Measurements from ENCODE around the gene ARTN.
A peak's percentile ranks its signal among the peaks of the same experiment; 100 is the strongest.

The ARTN gene

GRCh38 chr1:43925846-43926245 lies 7.8 kb upstream of the ARTN start:
- DNase-seq = no peak

DNA sequence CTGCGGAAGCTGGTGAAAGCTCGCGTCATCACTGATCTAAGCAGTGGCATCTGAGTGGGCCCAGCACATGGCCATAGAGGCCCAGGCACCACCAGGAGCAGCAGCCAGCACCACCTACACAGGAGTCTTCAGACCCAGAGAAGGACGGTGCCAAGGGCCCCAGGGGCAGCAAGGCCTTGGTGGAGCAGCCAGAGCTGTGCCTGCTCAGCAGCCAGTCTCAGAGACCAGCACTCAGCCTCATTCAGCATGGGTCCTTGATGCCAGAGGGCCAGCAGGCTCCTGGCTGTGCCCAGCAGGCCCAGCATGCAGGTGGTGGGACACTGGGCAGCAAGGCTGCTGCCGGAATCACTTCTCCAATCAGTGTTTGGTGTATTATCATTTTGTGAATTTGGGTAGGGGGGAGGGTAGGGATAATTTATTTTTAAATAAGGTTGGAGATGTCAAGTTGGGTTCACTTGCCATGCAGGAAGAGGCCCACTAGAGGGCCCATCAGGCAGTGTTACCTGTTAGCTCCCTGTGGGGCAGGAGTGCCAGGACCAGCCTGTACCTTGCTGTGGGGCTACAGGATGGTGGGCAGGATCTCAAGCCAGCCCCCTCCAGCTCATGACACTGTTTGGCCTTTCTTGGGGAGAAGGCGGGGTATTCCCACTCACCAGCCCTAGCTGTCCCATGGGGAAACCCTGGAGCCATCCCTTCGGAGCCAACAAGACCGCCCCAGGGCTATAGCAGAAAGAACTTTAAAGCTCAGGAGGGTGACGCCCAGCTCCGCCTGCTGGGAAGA lies 3.2 kb upstream of the ARTN start:
- DNase-seq = no peak

GRCh38 chr1:43930949-43931275 lies 2.7 kb upstream of the ARTN start:
- no peak for DNase-seq

DNA sequence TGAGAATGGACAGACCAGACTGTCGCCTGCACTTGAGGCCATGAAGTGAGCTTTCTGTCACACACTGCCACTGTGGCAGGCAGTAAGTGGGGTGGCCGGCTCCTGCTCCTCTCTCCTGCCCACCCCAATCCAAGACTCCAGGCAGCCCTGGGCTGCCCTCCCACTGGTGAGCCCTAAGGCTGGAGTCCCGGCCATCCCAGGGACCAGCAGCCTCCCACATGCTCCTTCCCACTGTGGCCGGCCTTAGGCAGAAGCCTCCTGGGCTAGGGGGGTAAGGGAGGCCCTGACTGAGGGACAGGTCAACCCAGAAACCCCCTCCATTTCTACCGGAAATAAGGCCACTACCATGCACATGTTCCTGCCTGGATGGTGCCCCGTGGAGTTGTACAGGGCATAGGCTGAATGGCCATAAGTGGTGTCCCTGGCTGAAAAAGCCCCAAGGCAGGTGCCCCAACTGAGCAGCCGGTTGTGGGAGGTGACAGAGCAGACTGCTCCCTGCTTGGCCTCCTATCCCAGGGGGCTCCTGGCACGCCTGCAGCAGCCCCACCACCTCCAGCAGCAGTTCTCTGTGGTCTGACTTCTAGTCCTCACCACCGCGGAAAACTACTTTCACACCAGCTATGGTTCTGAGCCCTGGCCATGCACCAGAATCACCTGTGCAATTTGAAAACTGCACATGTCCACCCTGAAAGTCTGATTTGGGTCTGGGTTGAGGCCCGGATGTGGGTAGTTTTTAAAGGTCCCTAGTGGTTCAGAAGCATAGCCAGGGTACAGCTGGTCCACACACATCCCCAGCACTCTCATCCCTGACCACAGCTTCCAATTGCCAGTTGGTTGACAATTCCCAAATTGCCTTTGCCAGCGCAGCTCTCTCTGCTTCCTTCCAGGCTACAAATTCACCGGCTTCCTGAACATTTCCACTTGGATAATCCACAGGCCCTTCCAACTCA lies 1.6 kb upstream of the ARTN start:
- no peak for DNase-seq

GRCh38 chr1:43932786-43933385 lies 715 bp upstream of the ARTN start:
- DNase-seq = no peak

GRCh38 chr1:43934101-43934985 lies 742 bp downstream of the ARTN start:
- peak in 3 of 5 donors; percentile 21 to 40 (median 32) for DNase-seq

- DNase-seq = no peak
Measured at GRCh38 chr1:43934986-43935324, 1.4 kb downstream of the ARTN start.

- DNase-seq = no peak
Measured at GRCh38 chr1:43935711-43936427, 2.3 kb downstream of the ARTN start.

DNA sequence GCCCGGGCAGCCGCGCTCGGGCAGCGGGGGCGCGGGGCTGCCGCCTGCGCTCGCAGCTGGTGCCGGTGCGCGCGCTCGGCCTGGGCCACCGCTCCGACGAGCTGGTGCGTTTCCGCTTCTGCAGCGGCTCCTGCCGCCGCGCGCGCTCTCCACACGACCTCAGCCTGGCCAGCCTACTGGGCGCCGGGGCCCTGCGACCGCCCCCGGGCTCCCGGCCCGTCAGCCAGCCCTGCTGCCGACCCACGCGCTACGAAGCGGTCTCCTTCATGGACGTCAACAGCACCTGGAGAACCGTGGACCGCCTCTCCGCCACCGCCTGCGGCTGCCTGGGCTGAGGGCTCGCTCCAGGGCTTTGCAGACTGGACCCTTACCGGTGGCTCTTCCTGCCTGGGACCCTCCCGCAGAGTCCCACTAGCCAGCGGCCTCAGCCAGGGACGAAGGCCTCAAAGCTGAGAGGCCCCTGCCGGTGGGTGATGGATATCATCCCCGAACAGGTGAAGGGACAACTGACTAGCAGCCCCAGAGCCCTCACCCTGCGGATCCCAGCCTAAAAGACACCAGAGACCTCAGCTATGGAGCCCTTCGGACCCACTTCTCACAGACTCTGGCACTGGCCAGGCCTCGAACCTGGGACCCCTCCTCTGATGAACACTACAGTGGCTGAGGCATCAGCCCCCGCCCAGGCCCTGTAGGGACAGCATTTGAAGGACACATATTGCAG lies 3.0 kb downstream of the ARTN start:
- peak in 1 of 5 donors; percentile 29 for DNase-seq

- no peak for DNase-seq
Measured at GRCh38 chr1:43937179-43937865, 3.7 kb downstream of the ARTN start.

DNA sequence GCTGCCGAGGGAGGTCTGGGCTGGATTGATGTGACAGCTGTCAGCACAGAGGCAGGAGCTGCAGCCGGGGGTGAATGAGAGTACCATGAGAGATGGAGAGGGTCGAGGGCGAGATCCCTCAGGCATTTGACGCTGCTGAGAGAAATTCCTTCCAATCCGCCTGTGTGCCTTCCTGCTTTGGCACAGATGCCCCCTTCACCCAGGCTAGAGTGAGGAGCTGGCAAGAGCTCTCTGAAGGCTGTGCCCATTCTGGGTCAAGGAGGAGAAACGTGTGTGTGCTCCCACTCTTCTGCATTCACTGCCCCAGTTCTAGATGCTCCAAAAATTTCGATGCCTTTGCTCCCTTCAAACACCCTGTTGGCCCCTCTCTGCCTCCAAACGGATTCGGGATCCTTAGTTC lies 4.8 kb downstream of the ARTN start:
- no peak for DNase-seq

- no peak for DNase-seq
Measured at GRCh38 chr1:43938892-43939587, 5.4 kb downstream of the ARTN start.

- no peak for DNase-seq
Measured at GRCh38 chr1:43942411-43942810, 8.8 kb downstream of the ARTN start.

DNA sequence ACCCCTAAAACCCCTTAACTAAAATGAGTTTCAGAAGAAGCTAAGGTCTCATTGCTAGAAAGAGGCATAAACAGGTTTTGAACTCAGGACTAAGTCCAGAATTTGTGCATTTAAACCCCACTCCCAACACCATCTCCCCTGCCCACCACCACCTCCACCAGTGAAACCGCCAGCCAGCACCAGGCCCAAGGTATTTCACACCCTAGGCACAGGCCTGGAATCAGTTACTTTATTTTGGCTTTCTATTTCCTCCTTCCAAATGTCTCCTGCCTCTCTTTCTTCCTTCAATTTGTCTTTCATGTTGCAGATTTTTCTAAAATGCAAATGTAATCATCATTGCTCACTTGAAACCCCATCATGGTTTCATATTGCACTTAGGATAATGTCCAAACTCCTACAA lies 11.3 kb downstream of the ARTN start:
- DNase-seq = no peak

DNA sequence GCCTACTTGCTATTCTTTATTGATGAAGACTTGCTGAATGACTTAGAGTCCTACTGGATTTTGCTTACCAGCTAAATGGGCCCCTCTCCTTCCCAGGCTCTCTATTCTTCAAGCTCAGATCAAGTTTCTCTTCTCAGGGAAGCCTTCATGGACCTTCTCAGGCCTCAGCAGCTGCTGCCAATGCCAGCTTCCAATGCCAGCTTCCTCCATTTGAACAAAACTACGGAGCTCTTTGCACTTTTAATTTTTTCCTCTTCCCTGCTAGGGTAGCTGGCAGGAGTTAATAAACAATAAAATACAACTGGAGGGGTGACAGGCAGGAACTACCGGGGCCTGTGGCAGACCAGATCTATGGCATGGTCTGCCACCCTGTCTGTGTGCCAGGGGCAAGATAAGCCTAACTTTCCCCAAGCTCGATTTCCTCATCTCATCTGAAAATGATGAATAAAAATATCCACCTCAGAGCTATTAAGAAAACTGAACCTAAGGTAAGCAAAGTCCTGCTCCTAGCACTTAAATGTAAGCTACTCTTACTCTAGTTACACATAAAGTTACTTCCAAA lies 12.2 kb downstream of the ARTN start:
- DNase-seq = no peak

DNA sequence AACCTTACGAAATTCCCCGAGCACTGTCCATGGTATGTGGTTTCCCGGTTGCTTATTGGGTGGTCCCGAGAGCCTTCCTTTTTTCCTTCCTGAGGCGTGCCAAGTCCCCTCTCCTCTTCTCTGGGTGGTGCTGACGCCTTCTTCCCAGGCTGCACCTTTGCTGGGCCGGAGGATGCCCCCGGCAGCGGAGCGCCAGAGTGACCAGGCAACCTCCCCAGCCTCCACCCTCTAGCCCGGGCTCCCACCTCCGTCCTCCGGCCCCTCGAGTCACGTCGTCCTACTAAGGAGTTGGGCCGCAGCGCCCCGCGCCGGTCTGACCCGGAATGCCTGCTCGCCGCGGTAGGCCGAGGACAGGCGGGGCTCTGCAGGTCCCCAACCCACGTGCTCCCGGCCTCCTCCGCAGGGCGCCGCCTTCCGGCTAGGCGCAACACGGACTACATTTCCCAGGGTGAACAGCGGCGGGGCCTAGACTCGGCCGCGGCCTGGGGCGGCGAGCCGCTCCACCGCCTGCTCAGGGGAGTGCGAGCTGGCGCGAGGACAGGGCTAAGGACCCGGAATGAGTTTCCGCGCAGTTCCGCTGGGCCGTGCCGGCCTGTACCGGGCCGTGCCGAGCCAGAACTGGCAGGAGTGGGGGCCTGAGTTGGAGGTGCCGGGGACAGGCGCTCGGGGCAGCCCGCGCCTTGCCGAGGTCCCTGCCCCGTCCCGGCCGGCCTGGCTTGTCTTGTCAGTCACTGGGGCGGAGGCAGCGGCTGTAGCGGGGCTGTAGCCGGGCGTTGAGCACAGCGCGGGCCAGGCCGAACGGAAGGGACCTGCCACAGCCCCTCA lies 12.8 kb downstream of the ARTN start, which contains the start of gene IPO13:
Gene IPO13, plus strand, starts transcription at position 715 of the 825 bp plus-strand sequence. CDS start 651 bp downstream, outside the sequence.
- DNase-seq = peak; percentile 86 to 97 (median 90)

DNA sequence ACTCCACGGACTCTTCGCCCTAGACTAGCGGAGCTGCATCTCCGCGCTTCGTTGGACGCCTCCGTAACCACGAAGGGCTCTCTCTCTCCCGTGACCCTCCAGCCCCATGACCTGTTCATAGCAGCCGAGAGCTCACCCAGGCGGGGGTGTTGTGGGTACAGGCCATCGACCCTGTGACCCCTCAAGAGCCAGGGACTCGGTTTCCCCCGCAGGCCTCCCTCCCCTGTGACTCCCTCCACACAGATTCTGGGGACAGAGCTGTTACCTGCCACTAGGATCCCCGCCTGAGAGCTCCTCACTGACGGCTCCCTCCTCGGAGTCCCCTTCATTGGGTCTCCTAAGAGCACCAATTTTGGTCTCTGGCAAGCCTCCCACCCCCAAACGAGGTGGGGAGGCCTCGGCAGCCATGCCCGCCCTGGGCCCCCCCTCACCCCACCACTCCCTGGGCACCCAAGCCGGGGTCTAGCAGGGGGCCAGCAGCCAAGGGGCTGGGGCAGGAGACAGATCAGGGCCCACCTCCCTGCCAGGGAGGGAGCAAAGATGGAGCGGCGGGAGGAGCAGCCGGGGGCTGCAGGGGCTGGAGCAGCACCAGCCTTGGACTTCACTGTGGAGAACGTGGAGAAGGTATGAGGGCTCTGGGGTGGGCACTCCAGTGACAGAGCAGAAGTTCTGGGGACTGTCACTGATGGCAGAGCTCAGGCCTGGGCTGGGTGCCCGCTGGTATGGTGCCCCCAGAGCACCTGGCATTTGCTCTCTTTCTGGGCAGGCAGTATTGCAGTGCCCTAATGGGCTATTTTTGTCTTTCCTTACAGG lies 13.7 kb downstream of the ARTN start:
- DNase-seq = peak in 1 of 5 donors; percentile 12

Data from T-helper 1 cell (primary cell).